ENCODE data around the gene DHCR7. TPM values are rescaled to one million over a fixed set of nuclear protein-coding genes. Genes with fewer than 3 reads are reported as not detected.

DHCR7 gene
- total RNA-seq, 1 donor from 2014 or later = 48.5 TPM

- intact Hi-C loops (cut with DNase I) = no loop called here
- peak; percentile 24 for DNase-seq
Measured at GRCh38 chr11:71461696-71462095, 13.5 kb upstream of the DHCR7 start.

GRCh38 chr11:71459767-71460320 is 11.7 kb upstream of the DHCR7 start:
- no peak for ATAC-seq (ENCODE audit: poor library complexity)
- intact Hi-C loops (cut with DNase I) = no loop called here
- peak; percentile 25 for DNase-seq

More at GRCh38 chr11:71461696-71462095, 13.5 kb upstream of the DHCR7 start:
- no peak for ATAC-seq (ENCODE audit: poor library complexity)

GRCh38 chr11:71459076-71459766 is 11.0 kb upstream of the DHCR7 start:
- DNase-seq (peak; percentile 36), ATAC-seq (ENCODE audit: poor library complexity) (no peak)
- intact Hi-C loops (cut with DNase I) = no loop called here

- DNase-seq (peak; percentile 13), ATAC-seq (ENCODE audit: poor library complexity) (no peak)
- intact Hi-C loops (cut with DNase I) = no loop called here
Measured at GRCh38 chr11:71458146-71459070, 10.2 kb upstream of the DHCR7 start.

- no peak for ATAC-seq (ENCODE audit: poor library complexity)
- intact Hi-C loops (cut with DNase I) = no loop called here
- peak; percentile 10 for DNase-seq
Measured at GRCh38 chr11:71456831-71457230, 8.6 kb upstream of the DHCR7 start.

- intact Hi-C loops (cut with DNase I) = no loop called here
- no peak for ATAC-seq (ENCODE audit: poor library complexity)
- DNase-seq = peak; percentile 15
Measured at GRCh38 chr11:71456294-71456693, 8.1 kb upstream of the DHCR7 start.

- peak; percentile 4 for DNase-seq
- ATAC-seq (ENCODE audit: poor library complexity) = no peak
- intact Hi-C loops (cut with DNase I) = no loop called here
Measured at GRCh38 chr11:71454470-71455113, 6.4 kb upstream of the DHCR7 start.

- DNase-seq (no peak), ATAC-seq (ENCODE audit: poor library complexity) (no peak)
- intact Hi-C loops (cut with DNase I) = no loop called here
Measured at GRCh38 chr11:71453918-71454304, 5.7 kb upstream of the DHCR7 start.

GRCh38 chr11:71453037-71453917 is 5.1 kb upstream of the DHCR7 start, which contains the start of gene NADSYN1:
Gene NADSYN1, plus strand, starts transcription at chr11:71453203. Its CDS starts 94 bp downstream, at chr11:71453297.
- DNase-seq (peak; percentile 99), ATAC-seq (ENCODE audit: poor library complexity) (peak; percentile 93)
- intact Hi-C loops (cut with DNase I) = no loop called here

- intact Hi-C loops (cut with DNase I) = no loop called here
- peak; percentile 0 for ATAC-seq (ENCODE audit: poor library complexity)
- peak; percentile 55 for DNase-seq
Measured at GRCh38 chr11:71452199-71453036, 4.2 kb upstream of the DHCR7 start.

- intact Hi-C loops (cut with DNase I) = no loop called here
- DNase-seq (peak; percentile 37), ATAC-seq (ENCODE audit: poor library complexity) (no peak)
Measured at GRCh38 chr11:71451596-71452198, 3.5 kb upstream of the DHCR7 start.

- intact Hi-C loops (cut with DNase I) = no loop called here
- ATAC-seq (ENCODE audit: poor library complexity) (no peak), DNase-seq (no peak)
Measured at GRCh38 chr11:71450939-71451338, 2.7 kb upstream of the DHCR7 start.

GRCh38 chr11:71450507-71450906 is 2.3 kb upstream of the DHCR7 start:
- DNase-seq = no peak
- intact Hi-C loops (cut with DNase I) = no loop called here
- ATAC-seq (ENCODE audit: poor library complexity) = no peak

- intact Hi-C loops (cut with DNase I) = no loop called here
- ATAC-seq (ENCODE audit: poor library complexity) (no peak), DNase-seq (peak; percentile 3)
Measured at GRCh38 chr11:71449596-71449995, 1.4 kb upstream of the DHCR7 start.

GRCh38 chr11:71447791-71448256 is 369 bp downstream of the DHCR7 start:
- intact Hi-C loops (cut with DNase I) = no loop called here
- ATAC-seq (ENCODE audit: poor library complexity) (peak; percentile 26), DNase-seq (peak; percentile 63)

GRCh38 chr11:71446942-71447688 is 1.1 kb downstream of the DHCR7 start:
- intact Hi-C loops (cut with DNase I) = no loop called here
- ATAC-seq (ENCODE audit: poor library complexity) = no peak
- DNase-seq = peak; percentile 45

Data from Right ventricle myocardium superior (tissue), 1 donor.